Activated CD8-positive, alpha-beta memory T cell treated with anti-CD3 and anti-CD28 coated beads for 4 hours (primary cell): ENCODE data around the gene CASQ1.

Experiments used
- DNase-seq, 2 donors: peaks; one replicate each; pipeline ENCODE4 v3.0.0-alpha.2; 2020; ENCODE audit warnings: low read depth in 2 of 2

The CASQ1 gene

DNA sequence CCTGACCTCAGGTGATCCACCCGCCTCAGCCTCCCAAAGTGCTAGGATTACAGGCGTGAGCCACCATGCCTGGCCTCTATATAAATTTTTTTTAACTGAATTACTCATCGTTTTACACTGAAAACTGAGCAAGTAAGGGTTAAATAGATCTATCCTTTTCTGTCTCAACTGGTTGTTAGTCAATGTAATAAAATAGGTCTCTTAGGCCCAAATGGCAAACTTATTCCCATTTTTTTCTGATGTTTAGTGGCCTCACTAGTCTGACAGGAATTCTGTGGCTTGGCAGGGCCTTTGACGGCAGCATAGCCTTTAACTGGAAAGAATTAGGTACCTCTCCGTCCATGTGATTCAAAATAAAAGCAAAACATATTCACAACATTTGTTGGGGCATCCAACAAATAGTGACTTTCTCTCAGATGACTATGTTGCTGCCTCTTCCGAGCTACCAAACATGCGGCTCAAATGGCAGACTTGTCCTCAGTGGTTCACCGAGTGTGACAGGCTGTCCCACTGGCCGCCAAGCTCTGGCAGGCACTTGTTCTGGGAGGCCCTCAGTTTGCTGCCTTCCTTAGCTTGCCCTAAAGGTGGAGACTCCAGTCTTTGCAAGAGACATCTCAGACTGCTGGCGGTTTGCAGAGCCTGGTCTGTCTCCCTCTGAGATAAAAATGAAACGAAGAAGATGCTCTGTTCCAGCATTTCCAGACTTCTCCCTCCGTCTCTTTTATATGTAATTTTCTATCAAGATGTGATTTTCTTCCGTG is 21.6 kb upstream of the CASQ1 start:
- no peak for DNase-seq

DNA sequence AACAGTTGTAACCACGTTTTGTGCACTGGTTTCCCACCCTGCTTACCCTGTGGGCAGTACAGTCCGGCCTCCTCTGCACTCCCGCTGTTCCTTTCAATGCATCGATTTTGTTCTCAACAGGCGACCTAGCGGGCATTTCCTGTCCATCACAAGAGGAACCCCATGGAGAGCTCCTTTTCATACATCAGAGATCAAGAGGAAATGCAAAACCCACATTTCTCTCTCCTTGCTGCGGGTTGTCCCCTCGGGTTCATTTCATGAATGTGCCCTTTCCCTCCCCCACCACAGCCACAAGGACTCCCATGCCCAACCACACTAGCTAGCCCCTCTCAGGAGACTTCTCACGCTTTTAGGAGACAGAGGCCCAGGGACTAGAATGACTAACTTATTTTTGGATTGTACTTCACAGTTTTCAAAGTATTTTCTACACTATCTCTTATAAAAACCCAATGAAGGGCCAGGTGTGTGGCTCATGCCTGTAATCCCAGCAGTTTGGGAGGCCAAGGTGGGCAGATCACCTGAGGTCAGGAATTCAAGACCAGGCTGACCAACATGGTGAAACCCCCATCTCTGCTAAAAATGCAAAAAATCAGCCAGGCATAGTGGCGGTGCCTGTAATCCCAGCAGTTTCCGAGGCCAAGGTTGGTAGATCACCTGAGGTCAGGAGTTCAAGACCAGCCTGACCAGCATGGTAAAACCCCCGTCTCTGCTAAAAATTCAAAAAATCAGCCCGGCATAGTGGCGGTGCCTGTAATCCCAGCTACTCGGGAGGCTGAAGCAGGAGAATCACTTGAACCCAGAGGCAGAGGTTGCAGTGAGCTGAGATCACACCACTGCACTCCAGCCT is 20.6 kb upstream of the CASQ1 start:
- DNase-seq = no peak

DNA sequence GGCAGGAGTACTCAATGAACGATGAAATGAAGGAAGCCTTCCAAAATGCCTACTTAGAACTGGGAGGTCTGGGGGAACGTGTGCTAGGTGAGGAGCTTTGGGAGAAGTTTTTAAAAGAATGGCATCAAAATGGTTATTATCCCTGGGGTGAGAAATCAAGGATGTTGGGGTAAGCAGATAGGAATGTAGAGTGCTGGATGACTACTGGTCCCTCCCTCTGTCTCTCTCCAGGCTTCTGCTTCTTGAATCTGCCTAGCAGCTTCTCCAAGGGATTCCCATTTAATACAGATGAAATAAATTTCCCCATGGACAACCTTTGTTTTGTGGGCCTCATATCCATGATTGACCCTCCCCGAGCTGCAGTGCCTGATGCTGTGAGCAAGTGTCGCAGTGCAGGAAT is 19.0 kb upstream of the CASQ1 start:
- no peak for DNase-seq

DNA sequence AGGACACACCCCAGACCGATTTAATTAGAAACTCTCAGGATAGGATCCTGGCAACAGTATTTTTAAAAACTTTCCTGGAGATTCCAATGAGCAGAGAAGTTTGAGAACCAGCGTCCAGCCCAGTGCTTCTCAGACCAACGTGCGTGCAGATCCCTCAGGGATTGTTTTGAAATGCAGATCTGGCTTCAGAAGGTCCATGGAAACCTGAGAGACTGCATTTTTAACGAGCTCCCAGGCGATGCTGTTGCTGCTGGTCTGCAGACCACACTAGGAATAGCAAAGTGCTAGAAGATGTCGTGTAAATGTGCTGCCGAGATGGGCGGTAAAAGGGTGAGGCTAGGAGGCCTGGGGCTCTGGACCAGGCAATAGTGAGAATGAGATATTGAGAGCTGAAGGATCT is 18.4 kb upstream of the CASQ1 start:
- DNase-seq = no peak

DNA sequence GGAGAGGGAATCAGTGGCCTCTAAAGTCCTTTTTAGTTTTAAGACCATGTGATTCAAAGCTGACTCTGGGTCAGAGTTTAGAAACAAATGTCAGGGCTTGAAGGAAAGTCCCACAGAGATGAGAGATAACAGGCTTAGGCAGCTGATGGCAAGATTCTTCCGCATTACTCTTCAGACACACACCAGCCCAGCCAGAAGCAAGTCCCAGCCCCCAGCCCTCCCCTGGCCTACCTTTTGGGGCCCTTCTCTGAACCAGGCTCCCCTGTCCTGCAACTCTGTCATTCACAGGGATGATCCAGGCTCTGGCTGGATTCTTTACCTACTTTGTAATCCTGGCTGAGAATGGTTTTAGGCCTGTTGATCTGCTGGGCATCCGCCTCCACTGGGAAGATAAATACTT is 13.1 kb upstream of the CASQ1 start:
- DNase-seq = no peak

DNA sequence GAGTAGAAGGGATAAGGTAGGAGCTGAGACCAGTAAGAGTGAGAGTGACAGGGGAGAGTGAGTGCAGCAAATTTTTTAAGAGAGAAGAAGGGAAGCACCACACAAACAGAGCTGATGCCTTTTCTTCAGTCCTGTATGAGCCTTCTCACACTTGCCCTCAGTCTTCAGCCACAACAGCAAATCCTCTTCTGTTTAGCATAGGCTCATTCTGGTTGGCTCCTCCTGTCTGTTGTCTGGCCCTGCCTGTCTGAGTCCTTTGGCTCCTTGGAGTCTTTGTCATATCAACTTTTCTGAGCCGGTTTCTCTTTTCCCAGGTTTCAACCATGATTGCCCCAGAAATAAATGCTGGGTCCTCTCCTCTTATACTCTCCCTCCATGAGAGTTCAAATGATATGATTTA is 12.7 kb upstream of the CASQ1 start:
- no peak for DNase-seq

DNA sequence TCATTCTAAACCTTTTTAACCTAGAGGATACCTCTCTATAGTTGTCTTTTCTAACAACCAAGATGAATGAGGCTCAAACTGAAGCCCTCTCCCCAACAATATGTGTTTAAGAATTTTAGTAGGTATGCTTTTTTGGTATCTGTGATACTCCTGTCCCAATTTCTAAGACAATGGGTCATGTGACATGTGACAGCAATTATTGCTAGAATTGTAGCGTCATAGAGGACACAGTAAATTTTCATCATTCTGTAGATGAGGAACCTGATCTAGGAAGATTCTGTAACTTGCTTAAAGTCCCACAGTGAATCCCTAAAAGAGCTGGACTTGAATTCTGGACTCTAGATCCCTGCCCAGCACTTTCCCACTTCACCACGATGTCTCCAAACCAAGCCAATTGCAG is 11.6 kb upstream of the CASQ1 start:
- no peak for DNase-seq

DNA sequence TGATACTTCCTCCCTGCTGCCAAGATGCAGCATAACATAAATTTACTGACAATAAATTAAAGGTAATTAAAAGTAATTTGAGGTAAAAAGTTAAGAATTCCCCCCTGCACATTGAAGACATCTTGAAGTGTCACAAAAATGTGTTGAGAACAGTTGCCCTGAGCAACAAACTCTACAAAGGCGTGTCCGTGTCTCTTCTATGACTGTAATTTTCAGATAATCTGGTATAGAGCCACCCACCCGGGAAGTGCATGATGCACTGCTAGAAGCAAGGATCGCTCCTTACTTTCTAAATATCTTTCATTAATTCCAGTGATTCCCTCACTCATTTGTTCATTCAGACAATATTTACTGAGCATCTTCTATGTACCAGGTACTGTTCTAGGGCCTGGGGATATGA is 11.0 kb upstream of the CASQ1 start:
- DNase-seq = no peak

DNA sequence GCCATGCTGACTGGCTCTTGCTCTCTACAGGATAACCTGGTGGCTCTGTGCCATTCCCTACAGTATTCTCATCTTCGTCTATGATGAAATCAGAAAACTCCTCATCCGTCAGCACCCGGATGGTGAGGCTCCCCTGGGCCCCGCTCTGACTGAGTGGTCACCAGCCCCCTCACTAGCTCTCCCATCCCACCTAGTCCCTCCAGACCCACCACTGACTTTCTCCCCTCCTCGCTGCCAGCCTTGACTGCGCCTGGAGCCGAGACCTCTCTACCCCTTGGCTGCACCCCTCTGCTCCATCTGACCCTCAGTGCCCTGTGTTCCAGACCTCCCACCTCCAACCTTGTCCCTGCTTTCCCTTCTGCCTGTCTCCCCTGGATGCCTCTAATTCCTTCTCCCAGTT is 4.1 kb upstream of the CASQ1 start:
- DNase-seq = no peak

DNA sequence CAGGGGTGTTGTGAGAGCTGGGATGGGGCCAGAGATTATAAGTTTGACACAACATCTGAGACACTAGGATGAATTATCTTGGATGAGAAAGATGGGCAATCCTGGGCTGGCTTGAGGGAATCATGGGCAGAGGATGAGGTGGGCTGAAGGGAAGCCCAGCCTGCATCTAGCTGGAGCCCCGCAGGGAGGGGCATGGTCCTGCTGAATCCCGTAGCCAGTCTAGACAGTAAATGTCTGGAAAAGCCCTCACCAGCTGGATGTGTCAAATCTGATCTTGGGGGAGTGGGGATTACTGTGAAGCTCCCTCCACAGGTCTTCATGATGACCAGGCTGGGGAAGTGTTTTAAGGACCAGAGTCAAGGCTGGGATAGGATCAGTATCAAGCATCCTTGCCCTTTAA is 3.6 kb upstream of the CASQ1 start:
- no peak for DNase-seq

DNA sequence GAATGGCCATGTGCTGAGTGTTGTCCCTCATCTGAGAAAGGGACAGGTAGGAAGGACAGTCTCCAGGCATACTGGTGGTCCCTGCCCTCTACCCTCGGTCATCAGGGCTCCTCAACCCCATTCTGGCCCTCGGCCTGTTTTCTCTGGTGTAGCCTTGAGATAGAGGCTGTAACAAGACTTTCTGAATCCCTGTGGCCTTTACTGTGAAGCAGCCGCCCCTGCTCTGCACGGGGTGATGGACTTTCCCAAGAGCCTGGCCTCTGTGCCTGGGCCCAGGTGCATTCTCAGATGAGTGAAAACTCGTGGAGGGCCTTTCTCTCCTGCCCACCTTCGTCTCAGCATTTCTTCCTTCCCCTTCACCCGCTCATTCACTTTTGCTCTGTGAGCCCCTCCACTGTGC is 3.0 kb upstream of the CASQ1 start:
- DNase-seq = no peak

DNA sequence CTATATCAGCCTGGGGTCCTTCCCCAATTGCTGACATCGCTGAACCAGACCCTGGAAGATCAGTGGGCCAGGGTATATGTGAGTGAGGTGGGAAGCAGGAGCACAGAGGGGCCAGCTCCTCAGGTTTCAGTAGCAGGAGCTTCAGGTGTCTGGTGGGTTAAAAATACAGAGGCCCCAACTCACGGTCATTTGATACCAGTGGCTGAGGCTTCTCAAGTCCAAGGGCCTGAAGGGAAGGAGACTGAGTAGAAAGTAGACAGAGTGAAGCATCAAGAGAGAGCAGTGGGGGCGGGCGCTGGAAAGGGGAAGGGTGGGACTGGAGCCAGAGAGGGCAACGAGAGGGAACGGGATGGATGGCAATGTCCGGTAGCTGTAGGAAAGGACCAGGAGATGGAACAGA is 2.0 kb upstream of the CASQ1 start:
- no peak for DNase-seq

DNA sequence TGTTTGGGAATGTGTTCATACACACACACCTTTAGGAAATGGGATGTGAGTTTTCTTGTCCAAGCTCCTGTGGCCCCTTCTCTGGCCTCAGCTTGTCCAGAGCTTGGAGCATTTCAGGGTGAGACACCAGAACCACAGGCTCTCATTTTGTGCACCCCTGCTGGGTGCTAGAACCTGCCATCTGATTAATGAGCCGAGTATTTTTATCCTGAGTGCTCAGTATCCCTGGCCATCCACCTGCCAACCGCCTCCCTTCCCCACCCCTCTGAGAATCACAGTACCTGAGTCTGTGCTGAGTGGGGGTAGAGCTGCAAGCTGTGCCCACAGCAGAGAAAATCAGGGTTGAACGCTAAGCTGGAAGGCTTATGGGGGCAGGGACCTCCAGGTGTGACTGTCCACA is 1.4 kb downstream of the CASQ1 start:
- no peak for DNase-seq

DNA sequence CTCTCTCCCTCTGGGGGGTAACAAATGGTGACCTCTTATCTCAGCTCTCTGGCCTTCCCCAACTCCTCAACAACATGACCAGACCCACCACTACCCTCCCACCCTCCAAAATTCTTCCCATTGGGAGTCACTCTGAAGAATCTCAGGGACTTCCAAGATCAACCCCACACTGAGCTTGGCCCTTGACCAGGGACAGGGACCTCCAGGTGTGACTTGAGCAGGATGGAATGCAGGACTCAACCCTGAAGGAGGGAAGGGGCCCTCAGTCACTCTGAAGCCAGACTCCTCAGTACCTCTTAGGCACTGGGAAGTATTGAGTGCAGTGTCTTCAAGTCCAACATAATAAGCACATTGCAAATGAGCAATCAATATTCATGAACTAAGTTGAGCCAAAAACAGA is 1.9 kb downstream of the CASQ1 start:
- no peak for DNase-seq

DNA sequence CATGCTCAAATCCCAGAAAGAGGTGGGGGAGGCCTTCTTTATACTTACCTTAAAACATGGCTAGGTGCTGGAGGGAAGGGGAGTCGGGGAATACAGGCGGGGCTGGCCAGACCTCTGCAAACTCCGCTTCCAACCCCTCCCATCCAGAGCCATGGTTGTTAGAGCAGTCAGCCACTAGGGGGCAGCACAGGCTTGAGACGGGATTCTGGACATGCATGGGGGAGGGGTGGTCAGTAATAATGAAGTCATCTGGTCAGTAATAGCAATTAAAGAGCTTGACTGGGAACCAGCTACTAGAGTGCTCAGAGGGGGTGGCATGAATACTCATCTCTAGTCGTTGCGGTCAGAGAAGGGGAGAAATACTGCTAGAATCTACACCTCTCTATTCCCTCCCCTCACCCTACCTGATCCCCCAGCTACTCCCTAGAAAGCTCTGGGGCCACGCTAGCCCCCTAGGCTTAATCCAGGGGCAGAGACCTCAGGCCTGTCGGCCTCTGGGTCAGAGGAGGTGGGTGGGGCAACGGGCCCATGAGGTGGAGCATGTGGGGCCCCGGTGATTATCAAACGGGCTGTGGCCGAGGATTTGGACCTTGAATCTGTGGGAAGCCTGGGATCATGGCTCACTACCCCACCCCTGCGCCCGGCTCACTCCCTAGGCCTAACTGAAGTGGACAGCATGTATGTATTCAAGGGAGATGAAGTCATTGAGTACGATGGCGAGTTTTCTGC is 2.9 kb downstream of the CASQ1 start:
- peak; percentile 60 to 64 for DNase-seq

DNA sequence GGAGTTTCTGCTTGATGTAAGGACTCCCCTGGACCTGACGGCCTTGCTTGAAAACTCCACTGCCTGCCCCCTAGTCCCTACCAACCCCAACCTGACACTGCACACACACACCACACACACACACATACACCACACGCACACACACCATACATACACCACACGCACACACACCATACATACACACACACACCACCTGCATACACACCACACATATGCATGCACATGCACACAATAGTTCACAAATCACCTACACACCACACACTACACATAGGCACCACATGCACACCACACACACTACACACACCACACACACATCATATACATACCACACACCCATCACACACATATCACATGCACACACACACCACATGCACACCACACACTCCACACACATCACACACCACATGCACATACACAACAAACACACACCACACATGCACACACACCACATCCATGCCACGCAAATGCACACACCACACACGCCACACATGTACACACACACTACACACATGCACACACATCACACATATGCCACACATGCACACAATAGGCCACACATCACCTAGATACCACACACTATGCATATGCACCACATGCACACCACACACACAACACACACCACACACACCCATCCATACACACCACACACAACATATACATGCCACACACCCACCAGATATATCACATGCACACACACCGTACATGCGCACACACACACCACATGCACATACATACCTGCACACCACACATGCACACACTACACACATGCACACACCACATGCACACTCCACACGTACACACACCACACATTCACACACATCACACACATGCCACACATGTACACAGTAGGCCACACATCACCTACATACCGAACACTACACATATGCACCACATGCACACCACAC is 3.7 kb downstream of the CASQ1 start:
- DNase-seq = no peak

DNA sequence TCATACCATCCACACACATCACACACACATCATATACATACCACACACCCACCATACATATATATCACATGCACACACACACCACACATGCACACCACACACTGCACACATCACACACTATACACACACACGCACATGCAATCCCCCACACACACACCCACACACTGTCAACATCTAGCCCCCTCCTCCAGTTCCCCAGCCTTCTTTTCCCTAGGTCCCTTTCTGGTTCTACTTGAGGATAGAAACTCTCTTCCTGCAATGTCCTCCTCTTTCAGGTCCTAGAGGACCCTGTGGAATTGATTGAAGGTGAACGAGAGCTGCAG is 4.3 kb downstream of the CASQ1 start:
- DNase-seq = no peak

DNA sequence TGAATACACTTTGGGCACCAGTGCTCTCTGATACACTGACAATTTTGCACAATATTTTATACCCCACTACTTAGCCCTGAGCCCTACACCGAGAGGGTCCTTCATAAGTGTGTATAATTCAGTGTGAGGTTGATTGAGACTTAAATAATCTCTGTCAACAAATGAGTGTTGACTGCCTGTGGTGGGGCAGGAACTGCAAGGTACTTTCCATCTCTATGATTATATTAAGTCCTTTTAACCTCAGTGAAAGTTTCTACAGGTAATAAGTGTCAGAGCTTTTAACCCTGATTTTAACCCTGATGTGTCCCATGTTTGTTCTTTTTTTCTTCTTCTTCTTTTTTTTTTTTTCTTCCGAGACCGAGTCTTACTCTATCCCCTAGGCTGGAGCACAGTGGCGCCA is 5.8 kb downstream of the CASQ1 start:
- DNase-seq = no peak

DNA sequence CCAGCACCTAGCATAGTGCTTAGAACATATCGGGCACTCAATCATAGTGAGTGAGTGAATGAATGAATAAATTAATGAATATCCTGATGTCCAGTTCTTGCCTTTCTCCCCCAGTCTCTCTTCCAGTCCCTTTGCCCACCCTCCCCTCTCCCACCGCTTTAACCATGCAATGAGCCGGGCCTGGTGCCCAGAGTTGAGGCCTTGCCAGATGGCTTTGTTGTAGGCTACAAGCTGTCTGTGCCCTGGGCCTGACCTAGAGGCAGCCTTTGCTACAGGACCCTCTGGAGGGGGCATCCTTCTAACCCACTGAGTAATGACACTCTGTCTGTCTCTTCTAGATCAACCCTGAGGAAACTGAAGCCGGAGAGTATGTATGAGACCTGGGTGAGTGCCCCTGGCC is 6.9 kb downstream of the CASQ1 start:
- DNase-seq = no peak

DNA sequence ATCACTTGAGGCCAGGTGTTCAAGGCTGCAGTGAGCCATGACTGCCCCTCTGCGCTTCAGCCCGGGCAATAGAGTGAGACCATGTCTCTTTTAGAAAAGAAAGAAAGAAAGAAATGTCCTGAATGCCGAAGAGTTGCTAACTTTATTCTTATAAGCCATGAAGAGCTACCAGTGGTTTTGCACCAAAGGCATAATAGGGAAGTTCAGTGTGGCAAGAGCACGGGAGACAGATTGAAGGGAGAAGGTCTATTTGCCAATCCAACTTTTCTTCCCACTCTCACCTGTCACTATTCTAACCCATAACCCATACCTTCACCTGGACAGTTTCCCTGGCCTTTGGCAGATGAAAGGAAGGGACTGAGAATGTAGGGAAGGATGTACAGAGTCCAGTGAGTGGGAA is 10.4 kb downstream of the CASQ1 start:
- DNase-seq = no peak

DNA sequence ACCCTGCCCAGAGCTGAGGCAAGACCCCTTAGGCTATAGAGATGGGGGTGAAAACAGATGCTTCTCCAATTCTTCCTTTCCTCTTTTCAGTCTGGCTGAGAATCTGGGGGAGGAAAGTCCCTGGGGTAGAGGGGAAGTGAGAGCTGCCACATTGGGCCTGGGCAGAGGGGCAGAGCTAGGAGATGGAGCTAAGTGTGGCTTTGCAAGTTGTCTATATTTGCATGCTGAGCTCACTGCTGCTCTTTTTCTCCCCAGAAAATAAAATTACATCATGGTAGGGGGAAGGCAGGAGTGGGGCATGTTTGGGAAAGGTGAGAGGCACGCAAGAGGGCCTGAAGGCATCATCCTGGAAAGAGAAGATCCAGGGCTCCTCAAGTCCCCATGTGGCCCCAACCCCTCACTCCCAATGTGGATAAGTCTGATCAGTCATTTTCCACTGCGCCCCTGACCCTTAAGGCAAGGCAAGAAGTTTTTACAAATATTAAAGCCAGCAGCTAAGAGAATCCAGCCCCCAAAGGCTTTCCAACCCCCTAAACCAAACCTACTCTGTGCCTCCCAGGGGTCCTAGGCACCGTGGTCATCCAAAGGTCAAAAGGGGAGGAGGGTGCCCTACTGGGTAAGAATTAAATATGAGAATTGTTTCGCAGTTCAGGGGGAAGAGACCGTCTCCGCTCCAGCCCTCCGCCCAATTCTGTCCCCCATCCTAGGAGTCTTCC is 14.3 kb downstream of the CASQ1 start:
- DNase-seq = no peak
